Right ventricle myocardium superior (tissue), 1 donor: ENCODE data around the gene MAN2B2. TPM values are rescaled to one million over a fixed set of nuclear protein-coding genes. Genes with fewer than 3 reads are reported as not detected.

ENCODE experiments used
- ATAC-seq: fragments of 200-7000 bp; cut with Tn5 transposase; one replicate; pipeline ENCODE4 v1.9.1; 2020; ENCODE audit warnings: mild to moderate bottlenecking; ENCODE audit not compliant: poor library complexity
- DNase-seq: peaks from one replicate; pipeline ENCODE4 v3.0.0-alpha.2; 2020
- intact Hi-C: fragments of 100-400 bp; cut with DNase I; formaldehyde crosslinking; loops from one replicate; pipeline ENCODE4 v1.11.2; 2022
- total RNA-seq: library from RNA; stranded (reverse); fragmentation: NEBNext Ultra II Directional; extraction: Animal tissue kit (Norgen Biotek cat#: 25700); gene quantifications from one replicate; pipeline ENCODE4 v1.2.1, GENCODE V29; 2021
- donor health status: DM: no; HTN: yes; CAD: no; lungs with severe emphysema.

Gene MAN2B2
- total RNA-seq, 1 donor from 2014 or later, result 17.3 TPM

DNA sequence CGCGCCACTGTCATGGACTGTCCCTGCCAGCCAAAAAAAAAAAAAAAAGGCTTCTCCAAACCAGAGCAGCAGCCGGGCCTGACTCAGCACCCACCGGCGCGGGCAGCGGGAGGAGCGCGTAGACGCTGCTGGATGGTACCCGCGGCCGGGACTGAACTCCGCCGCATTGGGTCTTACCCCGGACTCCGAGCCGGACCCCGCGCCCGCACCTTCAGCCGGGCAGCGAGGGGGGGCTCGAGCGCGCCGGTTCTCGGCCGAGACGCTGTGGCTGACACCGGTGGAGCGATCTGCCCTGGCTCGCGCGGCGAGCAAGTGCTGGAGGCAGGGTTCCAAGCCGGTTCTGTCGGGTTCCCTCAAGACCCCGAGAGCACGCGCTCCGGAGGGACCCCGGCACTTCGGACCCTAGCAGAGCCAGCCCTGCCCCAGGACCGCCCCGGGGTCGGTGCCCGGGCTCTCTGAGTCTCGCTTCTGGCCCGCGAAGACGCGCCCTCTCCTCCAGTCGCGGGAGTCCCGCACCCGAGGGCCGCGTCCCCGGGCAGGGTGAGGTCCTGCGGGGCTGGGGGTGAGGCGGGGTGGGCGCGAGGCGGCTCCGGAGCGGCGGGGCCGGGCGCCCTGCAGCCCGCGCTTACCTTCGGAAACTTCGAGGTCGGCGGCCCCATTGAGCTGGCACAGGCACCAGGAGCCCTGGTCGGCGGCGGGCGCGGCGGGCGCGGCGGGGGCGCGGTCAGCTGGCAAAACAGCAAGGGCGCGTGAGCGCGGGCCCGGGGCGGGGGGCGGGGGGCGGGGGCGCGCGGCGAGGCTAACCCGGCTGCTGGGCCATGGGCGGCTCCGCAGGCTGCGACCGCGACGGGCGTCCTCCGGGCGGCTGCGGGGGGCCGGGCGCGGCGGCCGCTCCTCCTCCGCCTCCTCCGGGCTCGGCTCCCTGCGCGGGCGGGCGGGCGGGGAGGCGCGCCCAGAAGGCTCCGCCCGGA, 11.8 kb upstream of the MAN2B2 start:
- intact Hi-C loops, result no loop called here
- ATAC-seq (peak; percentile 45), DNase-seq (peak; percentile 41)

DNA sequence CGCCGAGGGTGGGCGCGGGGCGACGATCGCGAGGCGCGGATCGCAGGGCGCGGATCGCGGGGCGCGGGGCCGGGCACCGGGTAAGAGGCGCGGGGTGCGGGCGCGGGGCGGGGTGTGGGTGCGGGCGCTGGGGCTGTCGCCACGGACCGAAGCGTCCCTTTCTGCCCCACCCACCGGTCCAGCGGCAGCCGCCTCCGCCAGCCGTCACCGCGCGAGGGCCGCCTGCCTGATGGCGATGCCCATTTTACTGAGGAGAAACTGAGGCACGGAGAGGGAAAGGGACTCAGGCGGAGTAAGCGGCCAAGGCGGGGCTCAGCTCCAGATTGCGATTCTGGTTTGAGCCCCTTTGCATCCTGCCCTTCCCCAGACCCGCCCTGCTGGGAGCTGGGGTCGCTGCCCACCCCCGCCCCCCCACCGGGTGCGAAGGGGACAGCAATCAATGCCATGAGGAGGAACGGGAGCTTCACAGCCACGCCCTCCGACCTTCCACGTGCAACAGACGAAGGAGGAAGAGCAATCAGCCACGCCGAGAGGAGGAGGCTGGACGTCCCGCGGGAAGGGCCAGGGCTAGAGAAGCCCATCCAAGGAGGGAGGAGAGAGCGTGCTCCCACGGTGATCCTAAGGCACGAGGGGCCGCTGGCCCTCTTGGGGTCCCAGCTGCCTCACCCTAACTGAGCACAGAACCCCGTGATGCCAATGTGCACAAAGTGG, 10.9 kb upstream of the MAN2B2 start:
- peak; percentile 37 for DNase-seq
- intact Hi-C loops, result no loop called here
- ATAC-seq, result no peak

DNA sequence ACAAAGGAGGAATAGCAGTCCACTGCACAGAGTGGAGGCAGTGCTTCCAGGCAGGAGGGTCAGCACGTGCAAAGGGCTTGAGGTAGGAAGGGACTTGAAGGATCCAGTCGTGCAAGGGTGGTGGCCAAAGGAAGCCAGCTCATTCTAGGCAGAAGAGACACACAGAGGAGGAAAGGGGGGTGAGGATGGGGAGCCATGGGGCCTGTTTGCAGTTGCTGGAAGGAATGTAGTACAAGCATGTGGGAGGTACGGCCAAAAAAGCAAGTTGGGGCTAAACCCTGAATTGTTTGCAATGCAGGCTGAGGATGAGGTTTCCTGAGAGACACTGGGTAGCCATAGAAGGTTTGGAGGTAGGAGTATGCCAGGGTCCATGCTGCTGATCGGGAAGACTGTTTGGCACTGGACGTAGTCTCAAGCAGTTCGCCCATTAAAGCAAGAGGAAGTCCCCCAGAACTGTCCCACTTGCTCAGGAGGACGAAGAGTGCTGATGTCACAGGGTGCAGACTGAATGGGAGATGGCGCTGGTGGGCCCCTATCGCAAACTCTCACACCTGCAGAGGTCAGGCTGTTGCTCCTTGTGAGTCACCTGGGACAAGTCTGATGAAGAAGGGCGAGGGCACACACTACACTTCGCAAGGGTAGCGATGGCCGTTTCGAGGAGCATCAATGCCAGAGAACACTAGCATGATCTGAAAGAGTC, 9.1 kb upstream of the MAN2B2 start:
- ATAC-seq (no peak), DNase-seq (no peak)
- intact Hi-C loops, result no loop called here

DNA sequence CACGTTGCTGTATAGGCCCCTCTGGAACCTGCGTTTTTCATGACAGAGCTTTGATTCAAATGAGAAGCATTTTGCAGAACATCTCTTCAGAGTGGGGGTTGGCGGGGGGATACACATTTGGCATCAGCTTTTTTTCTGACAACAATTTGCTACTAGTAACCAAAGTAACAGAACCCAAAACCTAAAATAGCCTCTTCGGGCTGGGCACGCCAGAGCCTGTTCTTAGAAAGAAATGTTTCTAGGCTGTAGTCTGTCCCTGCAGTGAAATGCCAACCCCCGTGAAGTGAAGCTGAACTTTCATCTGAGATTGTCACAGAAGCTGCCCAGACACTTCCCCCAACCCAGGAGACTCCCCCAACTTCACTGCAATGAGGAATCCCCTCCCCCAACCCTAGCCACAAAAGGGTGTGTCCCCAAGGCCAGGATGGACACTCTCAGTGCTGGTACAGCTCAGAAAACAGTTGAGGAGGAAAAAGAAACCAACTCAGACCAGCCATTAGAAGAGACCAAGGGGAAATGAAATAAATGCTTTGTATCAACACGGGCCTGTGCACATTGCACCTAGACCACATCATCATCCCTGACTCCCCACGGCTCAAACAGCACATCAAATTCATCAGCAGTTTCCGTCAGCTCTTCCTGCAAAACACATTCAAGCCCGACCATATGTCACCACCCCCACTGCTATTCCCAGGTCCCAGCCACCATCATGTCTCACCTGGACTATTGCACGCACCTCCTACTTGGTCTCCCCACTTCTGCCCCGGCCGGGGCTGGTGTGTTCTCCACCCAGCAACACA, 8.4 kb upstream of the MAN2B2 start:
- no peak for ATAC-seq
- no peak for DNase-seq
- intact Hi-C loops, result no loop called here

DNA sequence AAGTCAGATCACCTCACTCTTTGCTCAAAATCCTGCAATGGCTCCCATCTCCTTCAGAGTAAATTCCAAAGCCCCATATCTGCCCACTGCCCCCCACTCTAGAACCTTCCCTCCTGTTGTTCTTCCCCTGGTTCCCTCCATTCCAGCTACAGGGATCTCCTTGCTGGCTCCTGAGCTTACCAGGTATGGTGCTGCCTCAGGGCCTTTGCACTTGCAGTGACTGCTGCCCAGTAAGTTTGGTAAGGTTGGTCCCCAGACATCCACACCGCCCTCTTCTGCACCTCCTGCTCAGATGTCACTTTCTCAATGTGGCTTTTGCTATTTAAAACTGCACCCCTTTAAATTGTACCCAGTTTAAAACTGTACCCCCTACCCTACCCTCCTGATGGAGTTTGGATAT, 7.8 kb upstream of the MAN2B2 start:
- intact Hi-C loops, result no loop called here
- ATAC-seq (no peak), DNase-seq (no peak)

DNA sequence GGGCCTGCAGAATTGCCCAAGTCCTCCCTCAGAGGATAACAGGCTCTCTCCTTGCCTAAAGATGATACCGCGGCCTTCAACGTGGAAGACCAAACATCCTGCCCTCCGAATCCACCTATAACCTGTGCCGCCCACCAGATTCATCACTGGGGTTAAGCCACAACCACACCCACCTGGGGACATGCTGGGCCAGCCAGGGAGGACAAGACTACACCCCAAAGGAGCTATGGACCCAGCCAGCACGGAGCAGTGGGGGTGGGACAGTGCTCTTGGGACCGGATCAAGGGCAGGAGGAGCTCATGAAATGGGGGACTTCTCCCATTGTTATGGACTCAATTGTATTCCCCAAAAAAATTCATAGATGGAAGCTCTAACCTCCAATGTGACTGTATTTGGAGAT, 6.8 kb upstream of the MAN2B2 start:
- no peak for DNase-seq
- intact Hi-C loops, result no loop called here
- ATAC-seq, result no peak

DNA sequence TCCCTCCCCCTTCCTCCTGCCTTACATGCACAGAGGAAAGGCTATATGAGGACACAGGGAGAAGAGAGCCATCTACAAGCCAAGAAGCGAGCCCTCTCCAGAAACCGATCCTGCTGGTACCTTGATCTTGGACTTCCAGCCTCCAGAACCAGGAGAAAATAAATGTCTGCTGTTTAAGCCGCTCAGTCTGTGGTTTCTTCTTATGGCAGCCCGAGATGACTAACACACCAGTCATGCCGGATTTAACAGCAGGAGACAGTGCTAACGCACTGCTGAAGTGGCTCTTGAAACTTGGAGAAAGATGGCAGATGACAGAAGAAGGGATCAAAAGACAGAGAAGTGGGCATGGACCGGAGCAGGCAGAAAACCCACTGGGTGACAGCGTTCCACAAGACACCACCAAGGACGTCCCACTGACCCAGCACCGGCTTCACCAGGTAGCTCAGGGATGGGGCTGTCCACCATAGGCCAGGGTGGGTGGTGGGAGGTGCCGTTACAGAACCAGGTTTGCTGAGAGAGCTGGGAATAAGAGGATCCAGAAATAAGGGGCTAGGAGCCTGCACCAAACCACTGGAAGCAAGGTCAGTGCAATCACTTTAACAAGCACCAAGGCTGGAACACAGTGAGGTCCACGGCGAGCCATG, 6.2 kb upstream of the MAN2B2 start:
- intact Hi-C loops, result no loop called here
- ATAC-seq (no peak), DNase-seq (no peak)

DNA sequence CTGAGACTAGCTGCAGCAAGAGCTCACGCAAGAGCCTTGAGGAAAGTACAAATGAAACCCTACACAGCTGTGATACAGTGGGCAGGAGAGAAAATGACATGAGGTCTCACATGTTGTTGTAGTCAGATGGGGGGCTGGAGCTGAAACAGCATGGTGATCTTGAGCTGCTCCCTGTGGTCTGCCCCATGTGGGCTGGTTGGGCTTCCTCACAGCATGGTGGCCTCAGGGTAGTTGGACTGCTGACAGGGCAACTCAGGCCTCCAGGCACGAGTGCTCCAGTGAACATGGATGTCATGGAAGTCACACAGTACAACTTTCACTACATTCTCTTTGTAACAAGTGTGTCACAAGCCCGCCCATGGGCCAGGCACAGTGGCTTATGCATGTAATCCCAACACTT, 3.4 kb upstream of the MAN2B2 start:
- DNase-seq (no peak), ATAC-seq (no peak)
- intact Hi-C loops, result no loop called here

DNA sequence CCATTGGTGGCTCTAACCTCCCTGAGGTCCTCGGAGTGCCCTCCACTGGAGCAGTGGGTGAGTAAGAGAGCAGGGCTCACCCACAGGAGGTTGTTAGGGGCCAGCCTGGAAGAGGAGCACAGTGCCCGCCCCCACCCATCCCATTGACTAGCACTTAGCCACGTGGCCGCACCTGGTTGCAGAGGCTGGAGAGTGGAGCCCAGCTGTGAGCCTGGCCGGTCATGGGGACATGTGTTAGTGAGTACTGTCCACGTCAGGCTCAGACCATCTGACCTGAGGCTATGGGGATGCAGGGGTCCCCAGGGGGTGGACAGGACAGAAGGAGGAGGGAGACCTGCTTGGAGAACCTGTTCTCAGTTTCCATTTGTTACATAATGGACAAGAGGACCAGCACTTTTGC, 1.4 kb upstream of the MAN2B2 start:
- no peak for ATAC-seq
- intact Hi-C loops, result no loop called here

DNA sequence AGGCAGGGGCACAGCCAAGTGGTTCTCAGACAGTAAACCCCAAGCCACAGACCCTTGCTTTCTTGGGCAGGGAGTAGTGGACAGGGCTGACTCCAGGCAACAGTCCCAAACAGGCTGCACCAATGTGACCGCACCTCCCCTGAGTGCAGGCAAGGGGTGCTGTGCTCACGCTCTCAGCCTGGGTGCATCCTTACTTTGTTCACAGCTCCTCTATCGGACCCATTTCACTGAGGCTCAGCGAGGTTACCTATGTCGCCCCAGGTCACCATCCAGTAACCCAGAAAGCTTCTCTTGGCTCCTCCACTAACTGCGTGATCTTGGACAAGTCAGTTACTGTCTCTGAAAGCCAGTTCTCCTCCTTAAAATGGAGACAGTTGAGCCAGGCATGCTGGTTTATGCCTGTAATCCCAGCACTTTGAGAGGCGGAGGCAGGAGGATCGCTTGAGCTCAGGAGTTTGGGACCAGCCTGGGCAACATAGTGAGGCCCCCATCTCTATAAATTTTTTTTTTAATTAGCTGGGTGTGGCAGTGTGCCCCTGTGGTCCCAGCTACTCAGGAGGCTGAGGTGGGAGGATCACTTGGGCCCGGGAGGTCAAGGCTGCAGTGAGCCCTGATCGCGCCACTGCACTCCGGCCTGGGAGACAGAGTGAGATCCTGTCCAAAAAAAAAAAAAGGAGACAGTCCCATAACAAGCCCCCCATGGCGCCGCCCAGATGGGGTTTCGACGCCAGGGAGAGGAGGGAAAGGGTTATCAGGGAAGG, 823 bp upstream of the MAN2B2 start:
- intact Hi-C loops, result no loop called here
- ATAC-seq (no peak), DNase-seq (no peak)

More for the DNA sequence above, 1.4 kb upstream of the MAN2B2 start:
- DNase-seq, result no peak

DNA sequence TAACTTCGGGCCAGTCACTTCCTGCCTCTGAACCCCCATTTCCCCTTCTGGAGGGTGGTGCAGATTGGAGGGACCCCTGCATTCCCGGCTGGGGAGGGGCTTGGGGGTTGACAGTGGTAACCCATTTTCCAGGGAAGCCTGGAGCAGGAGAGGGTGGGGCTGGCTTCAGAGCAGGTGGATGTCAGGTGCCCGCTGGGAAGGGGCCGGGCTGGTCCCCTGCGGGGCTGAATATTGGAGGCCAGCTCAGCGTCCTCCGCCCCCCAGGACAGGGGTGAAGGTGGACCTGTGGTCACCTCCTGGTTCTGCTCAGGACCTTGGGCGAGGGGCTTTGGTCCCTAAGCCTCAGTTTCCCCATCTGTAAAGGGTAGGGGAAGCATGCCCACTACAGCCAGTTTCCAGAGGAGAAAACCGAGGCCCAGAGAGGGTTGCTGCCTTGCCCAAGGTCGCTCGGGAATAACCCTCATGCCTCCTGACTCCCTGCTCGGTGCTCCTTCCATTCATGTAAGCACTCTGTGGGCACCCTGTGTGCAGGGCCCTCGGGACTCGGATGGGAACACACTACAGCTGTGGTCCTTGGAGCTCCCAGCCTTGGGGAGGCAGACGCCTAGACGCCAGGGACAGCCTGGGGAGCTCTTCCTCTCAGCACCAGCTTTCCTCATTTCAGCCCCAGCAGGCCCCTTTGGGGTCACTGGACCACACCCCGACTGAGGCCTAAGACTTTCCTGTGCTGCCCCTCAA, 683 bp downstream of the MAN2B2 start:
- no peak for ATAC-seq
- intact Hi-C loops, result no loop called here

DNA sequence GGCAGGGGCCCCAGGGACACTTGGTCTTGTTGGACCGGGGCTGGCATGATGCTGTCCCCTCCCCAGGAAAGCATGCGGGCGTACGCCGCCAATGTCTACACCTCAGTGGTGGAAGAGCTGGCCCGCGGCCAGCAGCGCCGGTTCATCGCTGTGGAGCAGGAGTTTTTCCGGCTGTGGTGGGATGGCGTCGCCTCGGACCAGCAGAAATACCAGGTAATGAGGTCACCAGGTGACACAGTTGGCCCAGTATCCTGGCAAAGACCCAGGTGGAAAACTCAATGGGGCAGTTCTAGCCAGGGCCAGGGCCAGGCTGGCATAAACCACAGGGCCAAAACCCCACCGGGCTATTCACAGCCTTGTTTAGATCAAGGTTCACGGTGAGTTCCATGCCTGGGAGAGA, 1.5 kb downstream of the MAN2B2 start:
- ATAC-seq (no peak), DNase-seq (no peak)
- intact Hi-C loops, result no loop called here

More for the DNA sequence above, 683 bp downstream of the MAN2B2 start:
- no peak for DNase-seq

DNA sequence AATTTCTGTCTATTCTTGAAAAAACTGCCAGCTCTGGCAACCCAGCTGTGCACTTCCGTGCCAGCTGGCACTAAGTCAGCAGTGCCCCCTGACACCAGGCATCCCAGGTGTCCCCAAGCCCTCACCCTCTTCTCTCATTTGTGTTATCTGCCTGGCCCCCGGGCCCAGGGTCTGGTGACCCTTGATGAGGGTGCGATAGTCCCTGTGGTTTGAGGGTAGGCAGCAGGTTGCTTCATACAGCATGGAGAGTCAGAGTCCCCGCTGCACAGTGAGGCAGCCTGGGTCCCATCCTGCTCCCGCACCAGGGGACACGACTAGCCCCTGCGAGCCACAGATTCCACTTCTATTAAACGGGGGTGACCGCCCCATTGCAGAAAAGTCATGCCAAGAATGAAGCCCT, 1.9 kb downstream of the MAN2B2 start:
- DNase-seq (no peak), ATAC-seq (no peak)
- intact Hi-C loops, result no loop called here

DNA sequence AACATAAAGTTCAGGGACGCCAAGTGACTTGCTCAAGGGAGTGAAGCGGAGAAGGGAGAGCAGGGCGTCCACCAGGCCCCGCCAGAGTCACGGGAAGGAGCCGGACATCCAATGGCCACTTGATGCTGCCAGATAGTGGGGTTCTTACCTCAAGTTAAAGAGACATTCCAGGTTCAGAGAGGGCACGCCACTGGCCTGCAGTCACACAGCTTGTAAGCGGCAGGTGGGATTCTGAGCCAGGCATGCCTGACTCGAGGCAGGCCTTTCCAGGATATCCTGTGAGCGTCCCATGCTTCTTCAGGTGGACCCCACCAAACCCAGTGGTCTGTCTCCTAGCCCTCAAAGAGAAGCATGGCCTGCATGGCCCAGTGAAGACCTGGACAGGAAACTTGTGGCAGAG, 2.4 kb downstream of the MAN2B2 start:
- DNase-seq, result no peak
- intact Hi-C loops, result no loop called here
- ATAC-seq, result no peak

DNA sequence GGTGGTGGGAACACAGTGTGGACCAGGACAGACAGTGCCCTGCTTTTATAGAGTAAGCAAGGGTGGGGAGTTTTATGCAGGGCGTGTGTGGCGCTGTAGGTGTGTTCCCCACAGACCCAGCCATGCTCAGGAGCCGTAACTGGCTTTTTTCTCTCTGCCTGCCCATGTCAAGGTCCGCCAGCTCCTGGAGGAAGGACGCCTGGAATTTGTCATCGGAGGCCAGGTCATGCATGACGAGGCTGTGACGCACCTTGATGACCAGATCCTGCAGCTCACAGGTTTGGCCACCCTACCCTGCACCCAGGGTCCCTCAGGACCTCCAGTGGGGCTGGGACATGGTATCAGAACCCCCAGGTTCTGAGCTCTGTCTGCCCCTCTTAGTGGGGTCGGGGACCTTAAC, 3.2 kb downstream of the MAN2B2 start:
- ATAC-seq (no peak), DNase-seq (no peak)
- intact Hi-C loops, result no loop called here

DNA sequence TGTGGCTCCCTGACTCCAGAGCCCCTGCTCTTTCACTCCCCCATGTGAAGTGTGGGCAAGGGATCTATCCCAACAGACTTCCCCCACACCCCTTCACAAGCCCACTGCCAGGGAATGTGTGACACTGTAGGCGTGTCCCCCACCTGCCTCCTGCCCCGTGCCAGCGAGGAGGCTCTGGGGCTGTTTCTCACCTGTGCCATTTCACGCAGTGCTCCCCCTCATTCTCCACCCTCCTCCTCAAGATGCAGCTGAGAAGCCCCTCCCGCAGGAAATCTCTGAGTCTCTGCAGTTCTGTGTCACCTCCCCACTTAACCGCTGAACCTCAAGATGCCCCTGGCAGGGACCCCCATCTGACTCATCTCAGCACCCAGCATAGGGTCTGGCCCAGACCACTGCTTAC, 5.4 kb downstream of the MAN2B2 start:
- ATAC-seq (no peak), DNase-seq (no peak)
- intact Hi-C loops, result no loop called here

DNA sequence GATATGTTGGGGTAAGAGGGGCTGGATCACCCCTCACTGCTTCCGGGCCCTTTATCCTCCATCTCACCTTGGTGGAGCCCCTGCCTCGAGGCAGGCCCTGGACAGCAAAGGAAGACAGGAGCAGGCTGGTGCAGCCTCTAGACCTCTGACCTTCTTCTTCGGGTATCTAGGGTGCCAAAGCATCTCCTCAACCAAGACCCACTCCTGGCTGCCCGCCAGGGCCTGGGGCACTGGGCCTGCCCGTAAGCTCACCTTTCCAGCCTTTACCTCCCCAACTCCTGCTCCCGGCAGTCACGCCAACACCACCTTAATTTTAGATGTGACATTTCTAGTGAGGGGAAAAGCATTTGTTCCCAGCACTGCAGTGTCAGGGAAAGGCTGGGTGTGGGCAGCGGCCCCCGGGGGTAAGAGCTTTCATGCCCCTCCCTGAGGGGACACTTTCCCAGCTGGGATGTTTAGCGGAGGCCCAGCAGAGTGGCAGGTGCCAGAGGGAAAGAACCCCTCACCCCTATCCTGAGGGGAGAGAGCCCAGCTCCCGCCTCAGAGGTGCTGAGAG, 6.7 kb downstream of the MAN2B2 start:
- intact Hi-C loops, result no loop called here
- DNase-seq (no peak), ATAC-seq (no peak)
